Neural progenitor cell (in vitro differentiated cells): ENCODE results near the gene CEP164.

Experiments used
- CTCF ChIP-seq: fragments of 200-600 bp; sonication (generic); IDR thresholded peaks from 2 replicates; pipeline ENCODE4 v1.5.1; 2017; ENCODE audit warnings: antibody characterized with exemption, mild to moderate bottlenecking
- EZH2 ChIP-seq: fragments of 200-600 bp; sonication (generic); IDR thresholded peaks from 2 replicates; pipeline ENCODE4 v1.6.1; 2017; ENCODE audit warnings: antibody characterized with exemption, mild to moderate bottlenecking, moderate library complexity
- EZH2phosphoT487 ChIP-seq: fragments of 200-600 bp; sonication (generic); IDR thresholded peaks from 2 replicates; pipeline ENCODE4 v1.6.1; 2017; ENCODE audit warnings: antibody characterized with exemption

- TF ChIP-seq EZH2phosphoT487 (no peak), EZH2 (no peak), CTCF (no peak)
Observed at GRCh38 chr11:117376517-117376916, 48.9 kb downstream of the CEP164 start.
